ENCODE data around the gene SSC5D. TPM values are rescaled to one million over a fixed set of nuclear protein-coding genes. Genes with fewer than 3 reads are reported as not detected.

Gene SSC5D
- total RNA-seq, 2 experiments from 2014 or later: 0.50 to 2.7 TPM

GRCh38 chr19:55544014-55544413, 55.8 kb downstream of the SSC5D start:
- Histone ChIP-seq H3K9me2 (ENCODE audit: insufficient read depth, low read length) (no peaks in the 10 kb centered on the region), H3K27ac (ENCODE audit: low read depth, low read length, poor library complexity, severe bottlenecking) (no peak overlapping the region), H3K4me3 (ENCODE audit: low read depth, low read length, poor library complexity, severe bottlenecking) (no peak overlapping the region), H3K36me3 (ENCODE audit: insufficient read depth, low read length) (no peaks in the 10 kb centered on the region), H3K4me2 (ENCODE audit: low read length) (no peak overlapping the region), H3K79me2 (ENCODE audit: insufficient read depth, low read depth, low read length) (no peaks in the 10 kb centered on the region), H3K9me3 (ENCODE audit: low read length) (no peaks in the 10 kb centered on the region), H2AFZ (ENCODE audit: low read length) (no peak overlapping the region), H4K20me1 (ENCODE audit: insufficient read depth, low read length) (no peaks in the 10 kb centered on the region), H3K4me1 (ENCODE audit: insufficient read depth, low read length, poor library complexity, severe bottlenecking) (no peaks in the 10 kb centered on the region)
- no peak for DNase-seq (ENCODE audit: low spot score)
- intact Hi-C loops (cut with micrococcal nuclease; ENCODE audit: unreplicated experiment): no loop called here
- no TSS peak for BruUV-seq (replicated peaks)
- POLR2A ChIA-PET: interaction anchor here (0.6 kb wide), 2 partner anchors 81 to 425 kb away, joined by 3 read pairs; partner anchors contain the start of gene ZNF784
- TF ChIP-seq, protein P1, sequence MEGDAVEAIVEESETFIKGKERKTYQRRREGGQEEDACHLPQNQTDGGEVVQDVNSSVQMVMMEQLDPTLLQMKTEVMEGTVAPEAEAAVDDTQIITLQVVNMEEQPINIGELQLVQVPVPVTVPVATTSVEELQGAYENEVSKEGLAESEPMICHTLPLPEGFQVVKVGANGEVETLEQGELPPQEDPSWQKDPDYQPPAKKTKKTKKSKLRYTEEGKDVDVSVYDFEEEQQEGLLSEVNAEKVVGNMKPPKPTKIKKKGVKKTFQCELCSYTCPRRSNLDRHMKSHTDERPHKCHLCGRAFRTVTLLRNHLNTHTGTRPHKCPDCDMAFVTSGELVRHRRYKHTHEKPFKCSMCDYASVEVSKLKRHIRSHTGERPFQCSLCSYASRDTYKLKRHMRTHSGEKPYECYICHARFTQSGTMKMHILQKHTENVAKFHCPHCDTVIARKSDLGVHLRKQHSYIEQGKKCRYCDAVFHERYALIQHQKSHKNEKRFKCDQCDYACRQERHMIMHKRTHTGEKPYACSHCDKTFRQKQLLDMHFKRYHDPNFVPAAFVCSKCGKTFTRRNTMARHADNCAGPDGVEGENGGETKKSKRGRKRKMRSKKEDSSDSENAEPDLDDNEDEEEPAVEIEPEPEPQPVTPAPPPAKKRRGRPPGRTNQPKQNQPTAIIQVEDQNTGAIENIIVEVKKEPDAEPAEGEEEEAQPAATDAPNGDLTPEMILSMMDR (conservative IDR thresholded peaks at IDR 0.05; ENCODE audit: low read length): no peak
- TF ChIP-seq EZH2phosphoT487 (IDR thresholded peaks at IDR 0.05; ENCODE audit: borderline replicate concordance, low read depth, low read length): no peak
- CTCF ChIA-PET (ENCODE audit: unreplicated experiment): interaction anchor here (0.5 kb wide), 1 partner anchor 24 kb away, joined by 3 read pairs; no protein-coding TSS in a partner anchor

DNA sequence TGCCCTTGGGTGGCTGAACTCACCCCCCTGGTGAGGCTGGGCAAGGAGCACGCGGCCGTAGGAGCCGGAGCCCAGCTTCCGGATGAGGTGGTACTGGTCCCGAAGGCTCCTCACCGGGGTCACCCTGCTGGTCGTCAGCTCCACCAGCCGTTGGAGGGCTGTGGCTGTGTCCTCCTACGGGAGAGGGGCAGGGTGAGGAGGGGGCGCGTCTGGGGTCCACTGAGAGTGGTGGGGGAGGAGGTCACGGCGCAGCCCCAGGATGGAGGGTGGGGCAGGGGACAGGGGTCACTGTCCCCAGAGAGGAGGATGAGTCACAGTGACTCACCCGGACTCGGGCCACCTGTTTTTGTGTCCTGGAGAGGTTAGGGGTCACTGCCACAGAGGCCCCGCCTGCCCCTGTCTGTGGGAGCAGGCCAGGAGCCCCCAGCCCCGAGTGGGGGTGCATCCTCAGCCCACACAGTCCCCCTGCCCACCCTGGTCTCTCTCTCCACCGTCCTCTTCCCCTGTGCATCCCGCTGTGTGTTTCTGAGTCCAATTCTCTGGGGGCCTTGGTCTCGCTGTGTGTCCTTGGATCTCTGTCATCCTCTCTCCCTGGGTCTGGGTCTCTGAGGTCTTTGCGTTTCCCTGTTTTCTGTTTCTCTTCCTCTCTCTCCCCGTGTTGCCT, 56.7 kb downstream of the SSC5D start:
- Histone ChIP-seq H3K9me2 (ENCODE audit: insufficient read depth, low read length) (no peaks in the 10 kb centered on the region), H2AFZ (ENCODE audit: low read length) (no peak overlapping the region), H3K27ac (ENCODE audit: low read depth, low read length, poor library complexity, severe bottlenecking) (no peak overlapping the region), H3K79me2 (ENCODE audit: insufficient read depth, low read depth, low read length) (no peaks in the 10 kb centered on the region), H4K20me1 (ENCODE audit: insufficient read depth, low read length) (no peaks in the 10 kb centered on the region), H3K4me3 (ENCODE audit: low read depth, low read length, poor library complexity, severe bottlenecking) (no peak overlapping the region), H3K36me3 (ENCODE audit: insufficient read depth, low read length) (no peaks in the 10 kb centered on the region), H3K4me1 (ENCODE audit: insufficient read depth, low read length, poor library complexity, severe bottlenecking) (peaks cover 5% of the 10 kb centered on the region), H3K4me2 (ENCODE audit: low read length) (no peak overlapping the region), H3K9me3 (ENCODE audit: low read length) (no peaks in the 10 kb centered on the region)
- POLR2A ChIA-PET: no interaction called here
- DNase-seq (ENCODE audit: low spot score): no peak
- CTCF ChIA-PET (ENCODE audit: unreplicated experiment): interaction anchor here (0.5 kb wide), 1 partner anchor 25 kb away, joined by 3 read pairs; no protein-coding TSS in a partner anchor
- intact Hi-C loops (cut with micrococcal nuclease; ENCODE audit: unreplicated experiment): no loop called here
- TF ChIP-seq EZH2phosphoT487 (IDR thresholded peaks at IDR 0.05; ENCODE audit: borderline replicate concordance, low read depth, low read length): no peak
- TF ChIP-seq, protein P1 (conservative IDR thresholded peaks at IDR 0.05; ENCODE audit: low read length): no peak
- no TSS peak for BruUV-seq (replicated peaks)

DNA sequence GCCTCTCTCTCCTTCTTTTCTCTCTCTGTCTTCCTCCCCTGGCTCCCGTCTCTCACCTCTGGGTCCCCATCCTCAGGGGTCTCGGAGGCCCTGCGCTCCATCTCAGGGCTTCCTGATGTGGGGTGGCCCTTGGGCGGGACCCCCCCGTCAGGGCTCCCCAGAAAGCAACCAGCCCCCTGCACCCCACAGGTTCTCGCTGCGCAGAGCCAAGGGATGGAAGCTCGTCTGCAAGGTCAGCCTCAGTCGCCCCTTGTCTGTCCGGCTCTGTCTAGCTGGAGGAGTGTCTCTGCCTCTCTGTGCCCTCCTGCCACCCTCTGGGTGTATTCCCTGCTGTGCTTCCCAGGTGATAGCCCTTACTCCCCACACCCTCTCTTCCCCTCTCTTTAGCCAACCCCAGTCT, 57.2 kb downstream of the SSC5D start, which contains the start of gene SBK3:
SBK3 (minus strand) TSS at position 101 of the 400 bp plus-strand sequence; CDS start at position 101, 0 bp downstream.
- POLR2A ChIA-PET: no interaction called here
- Histone ChIP-seq H3K4me1 (ENCODE audit: insufficient read depth, low read length, poor library complexity, severe bottlenecking) (peaks cover 8% of the 10 kb centered on the region), H2AFZ (ENCODE audit: low read length) (no peak within 1 kb of the TSS), H3K4me2 (ENCODE audit: low read length) (no peak within 1 kb of the TSS), H3K27ac (ENCODE audit: low read depth, low read length, poor library complexity, severe bottlenecking) (no peak within 1 kb of the TSS), H3K9me3 (ENCODE audit: low read length) (no peaks in the 10 kb centered on the region), H3K9me2 (ENCODE audit: insufficient read depth, low read length) (no peaks in the 10 kb centered on the region), H3K4me3 (ENCODE audit: low read depth, low read length, poor library complexity, severe bottlenecking) (no peak within 1 kb of the TSS), H3K79me2 (ENCODE audit: insufficient read depth, low read depth, low read length) (no peaks in the 10 kb centered on the region), H4K20me1 (ENCODE audit: insufficient read depth, low read length) (no peaks in the 10 kb centered on the region), H3K36me3 (ENCODE audit: insufficient read depth, low read length) (no peaks in the 10 kb centered on the region)
- no TSS peak for BruUV-seq (replicated peaks)
- CTCF ChIA-PET (ENCODE audit: unreplicated experiment): no interaction called here
- intact Hi-C loops (cut with micrococcal nuclease; ENCODE audit: unreplicated experiment): no loop called here
- TF ChIP-seq, protein P1 (conservative IDR thresholded peaks at IDR 0.05; ENCODE audit: low read length): no peak
- no peak for TF ChIP-seq EZH2phosphoT487 (IDR thresholded peaks at IDR 0.05; ENCODE audit: borderline replicate concordance, low read depth, low read length)
- no peak for DNase-seq (ENCODE audit: low spot score)

All from OCI-LY7 (cell line).